HEK293 (cell line): Measurements from ENCODE around the gene CIART.

Source experiments
- CTCF ChIA-PET: fragments of 350-600 bp; formaldehyde crosslinking; extraction: SDS; loops from one replicate; lab custom pipeline; 2021; ENCODE audit warnings: antibody characterized with exemption; lab: Yijun Ruan, JAX
- POLR2A ChIA-PET: fragments of 300-600 bp; formaldehyde crosslinking; extraction: SDS; loops from one replicate; lab custom pipeline; 2020; ENCODE audit warnings: antibody characterized with exemption, inconsistent platforms; lab: Yijun Ruan, JAX
- H3K27ac ChIP-seq: fragments of 200-500 bp; sonication (Bioruptor generic); 2 replicates; pipeline ENCODE4 v1.5.1; 2014; ENCODE audit warnings: low read depth, low read length, control low read depth, inconsistent platforms; ENCODE audit errors: extremely low read depth
- H3K36me3 ChIP-seq, 2 experiments: fragments of 200-500 bp in 1 of 2; sonication (Bioruptor generic) in 1 of 2; 1 replicate in 1 of 2; 2 replicates in 1 of 2; pipeline ENCODE4 v1.5.1; 2014 to 2017; ENCODE audit warnings: inconsistent platforms in 2 of 2, low read length in 2 of 2; ENCODE audit not compliant: control insufficient read depth in 2 of 2, insufficient read depth in 1 of 2
- H3K4me1 ChIP-seq: fragments of 200-500 bp; sonication (Bioruptor generic); 2 replicates; pipeline ENCODE4 v1.5.1; 2014; ENCODE audit warnings: mild to moderate bottlenecking, low read length, inconsistent platforms; ENCODE audit not compliant: control insufficient read depth, insufficient read depth
- H3K4me3 ChIP-seq: 2 replicates; pipeline ENCODE4 v1.5.1; 2011; ENCODE audit warnings: low read depth, mild to moderate bottlenecking, control low read depth, low read length, moderate library complexity
- H3K9me3 ChIP-seq: fragments of 200-500 bp; sonication (Bioruptor generic); 2 replicates; pipeline ENCODE4 v1.5.1; 2014; ENCODE audit warnings: low read depth, low read length, inconsistent platforms; ENCODE audit not compliant: control insufficient read depth, insufficient read depth
- EGR2 ChIP-seq: fragments of 450-650 bp; formaldehyde crosslinking; IDR thresholded peaks from 2 replicates; pipeline ENCODE4 v1.5.1; 2016; ENCODE audit warnings: low read depth, missing biosample characterization, missing genetic modification characterization
- KLF1 ChIP-seq: fragments of 450-650 bp; formaldehyde crosslinking; IDR thresholded peaks from 2 replicates; pipeline ENCODE4 v1.5.1; 2016; ENCODE audit warnings: missing biosample characterization, missing genetic modification characterization
- KLF8 ChIP-seq: fragments of 450-650 bp; formaldehyde crosslinking; IDR thresholded peaks from 2 replicates; pipeline ENCODE4 v1.5.1; 2016; ENCODE audit warnings: missing biosample characterization, missing genetic modification characterization
- TRIM28 ChIP-seq: IDR thresholded peaks from 2 replicates; pipeline ENCODE4 v1.6.1; 2011; ENCODE audit warnings: low read length, control low read depth, borderline replicate concordance
- YY2 ChIP-seq: fragments of 450-650 bp; formaldehyde crosslinking; IDR thresholded peaks from 2 replicates; pipeline ENCODE4 v1.5.1; 2016; ENCODE audit warnings: missing biosample characterization, missing genetic modification characterization
- ZBTB6 ChIP-seq: fragments of 450-650 bp; formaldehyde crosslinking; IDR thresholded peaks from 2 replicates; pipeline ENCODE4 v1.5.1; 2017; ENCODE audit warnings: missing biosample characterization, missing genetic modification characterization
- ZNF169 ChIP-seq: fragments of 450-650 bp; formaldehyde crosslinking; IDR thresholded peaks from 2 replicates; pipeline ENCODE4 v1.5.1; 2016; ENCODE audit warnings: missing biosample characterization, missing genetic modification characterization
- ZNF184 ChIP-seq: fragments of 450-650 bp; IDR thresholded peaks from 2 replicates; pipeline ENCODE4 v1.5.1; 2018; ENCODE audit warnings: missing biosample characterization, mild to moderate bottlenecking, missing genetic modification characterization
- ZNF280D ChIP-seq: fragments of 450-650 bp; formaldehyde crosslinking; IDR thresholded peaks from 2 replicates; pipeline ENCODE4 v1.5.1; 2016; ENCODE audit warnings: missing biosample characterization, missing genetic modification characterization
- ZNF521 ChIP-seq: fragments of 450-650 bp; formaldehyde crosslinking; IDR thresholded peaks from 2 replicates; pipeline ENCODE4 v1.5.1; 2017; ENCODE audit warnings: missing biosample characterization, mild to moderate bottlenecking, missing genetic modification characterization
- ZNF529 ChIP-seq: fragments of 450-650 bp; formaldehyde crosslinking; IDR thresholded peaks from 2 replicates; pipeline ENCODE4 v1.5.1; 2017; ENCODE audit warnings: missing genetic modification characterization, missing biosample characterization; ENCODE audit not compliant: insufficient replicate concordance
- ZNF580 ChIP-seq: fragments of 450-650 bp; formaldehyde crosslinking; IDR thresholded peaks from 2 replicates; pipeline ENCODE4 v1.5.1; 2016; ENCODE audit warnings: missing biosample characterization, missing genetic modification characterization
- ZNF624 ChIP-seq: fragments of 450-650 bp; formaldehyde crosslinking; IDR thresholded peaks from 2 replicates; pipeline ENCODE4 v1.5.1; 2017; ENCODE audit warnings: missing biosample characterization, missing genetic modification characterization
- ZNF639 ChIP-seq: fragments of 450-650 bp; formaldehyde crosslinking; IDR thresholded peaks from 2 replicates; pipeline ENCODE4 v1.5.1; 2016; ENCODE audit warnings: missing biosample characterization, missing genetic modification characterization
- ZNF768 ChIP-seq: fragments of 450-650 bp; formaldehyde crosslinking; IDR thresholded peaks from 2 replicates; pipeline ENCODE4 v1.5.1; 2018; ENCODE audit warnings: missing biosample characterization, mild to moderate bottlenecking, missing genetic modification characterization
- ZNF792 ChIP-seq: fragments of 450-650 bp; formaldehyde crosslinking; IDR thresholded peaks from 2 replicates; pipeline ENCODE4 v1.5.1; 2016; ENCODE audit warnings: missing biosample characterization, missing genetic modification characterization
- ZSCAN16 ChIP-seq: fragments of 450-650 bp; formaldehyde crosslinking; IDR thresholded peaks from 2 replicates; pipeline ENCODE4 v1.5.1; 2016; ENCODE audit warnings: missing biosample characterization, missing genetic modification characterization

CIART gene

GRCh38 chr1:150281221-150281757, 1.1 kb upstream of the CIART start (continued):
- no peak for TF ChIP-seq YY2 (tag by site-specific recombination)

- peak overlapping the region; percentile 2; the same call in 1 of the 2 replicates for H3K4me3 ChIP-seq
- peak; percentile 84 for TF ChIP-seq ZBTB6 (tag by site-specific recombination)
- 0 out of 2 replicates have a peak, but pooled peaks have one; percentile 20 for TF ChIP-seq ZNF792 (tag by site-specific recombination)
- TF ChIP-seq EGR2 (tag by site-specific recombination) = peak; percentile 28; the same call in 1 of the 2 replicates
- TF ChIP-seq KLF1 = no peak
- TF ChIP-seq ZNF639 (tag by site-specific recombination) = no peak
- TF ChIP-seq, all 188 proteins: peak for 3
- ChIA-PET CTCF (interaction anchor here (5.8 kb wide), 1 partner anchor 26 kb away, joined by 101 read pairs; the partner anchor contains the start of gene CA14), POLR2A (interaction anchor here (0.6 to 1.0 kb wide), 2 partner anchors 25 to 93 kb away, joined by 3 read pairs; partner anchors contain the start of gene CA14)
- Histone ChIP-seq H3K36me3 (peaks cover 0 to 3% of the 10 kb centered on the region in 2 experiments; a peak in 1 of 3 replicates), H3K27ac (no peak overlapping the region), H3K4me1 (no peaks in the 10 kb centered on the region), H3K9me3 (no peaks in the 10 kb centered on the region)
Observed at GRCh38 chr1:150282558-150282958, 204 bp downstream of the CIART start.

- H3K4me3 ChIP-seq = no peak overlapping the region
- H3K9me3 ChIP-seq = no peaks in the 10 kb centered on the region
- POLR2A ChIA-PET = no interaction called here
- no peak overlapping the region for H3K27ac ChIP-seq
- no peaks in the 10 kb centered on the region for H3K4me1 ChIP-seq
- H3K36me3 ChIP-seq = peaks cover 0 to 3% of the 10 kb centered on the region in 2 experiments; a peak in 1 of 3 replicates
- CTCF ChIA-PET = interaction anchor here (5.8 kb wide), 1 partner anchor 27 kb away, joined by 101 read pairs; the partner anchor contains the start of gene CA14
- no peak for TF ChIP-seq ZNF184
- TF ChIP-seq ZNF280D (tag by site-specific recombination) = no peak
- no peak for TF ChIP-seq TRIM28
Observed at GRCh38 chr1:150283260-150283659, 906 bp downstream of the CIART start.

- no peak for TF ChIP-seq ZNF580 (tag by site-specific recombination)
- no peak for TF ChIP-seq ZNF521
- TF ChIP-seq ZNF624 = no peak
- no peak for TF ChIP-seq ZNF169 (tag by site-specific recombination)
- TF ChIP-seq ZNF768 (tag by site-specific recombination) = no peak
- no peak for TF ChIP-seq ZSCAN16 (tag by site-specific recombination)
- no peak for TF ChIP-seq KLF8
- TF ChIP-seq ZNF529 (tag by site-specific recombination) = no peak
- TF ChIP-seq, all 188 proteins: peak for 0
- POLR2A ChIA-PET = no interaction called here
- H3K27ac ChIP-seq = no peak overlapping the region
- no peaks in the 10 kb centered on the region for H3K4me1 ChIP-seq
- no peak overlapping the region for H3K4me3 ChIP-seq
- CTCF ChIA-PET = interaction anchor here (1.2 kb wide), 1 partner anchor 32 kb away, joined by 7 read pairs; no protein-coding TSS in a partner anchor
- H3K9me3 ChIP-seq = no peaks in the 10 kb centered on the region
- no peaks in the 10 kb centered on the region for H3K36me3 ChIP-seq
Observed at GRCh38 chr1:150288382-150288781, 6.0 kb downstream of the CIART start.
